HepG2 (cell line): ENCODE measurements around the gene FZD4. TPM values are rescaled to one million over a fixed set of nuclear protein-coding genes. Genes with fewer than 3 reads are reported as not detected.

Experiments used
- ATAC-seq: fragments of 200-7000 bp; cut with Tn5 transposase; 3 replicates; pipeline ENCODE4 v1.9.1; 2020; ENCODE audit warnings: mild to moderate bottlenecking, moderate library complexity
- BruUV-seq: library from RNA; stranded (reverse); fragments of 400-500 nt; replicated peaks from 2 replicates; lab custom pipeline; 2021; lab: Mats Ljungman, UMichigan
- CTCF ChIA-PET: fragments of 300-600 bp; formaldehyde crosslinking; extraction: SDS; loops from one replicate; lab custom pipeline; 2021; ENCODE audit warnings: low total read pairs, inconsistent platforms, low intra/inter-chr PET ratio; lab: Yijun Ruan, JAX
- POLR2A ChIA-PET: fragments of 350-600 bp; sonication (Branson Sonifier 250); formaldehyde crosslinking; loops from one replicate; lab custom pipeline; 2020; ENCODE audit warnings: antibody characterized with exemption, inconsistent platforms; lab: Yijun Ruan, JAX
- DNase-seq: peaks from one replicate; pipeline ENCODE4 v3.0.0-alpha.2; 2015; ENCODE audit warnings: low spot score
- FAIRE-seq: peaks from 3 replicates; lab custom pipeline; 2011; peaks lifted over from hg19 to GRCh38; lab: Jason Lieb, UNC
- H2AFZ ChIP-seq: one replicate; pipeline ENCODE4 v1.6.1; 2011; ENCODE audit warnings: low read length, inconsistent platforms
- H3K27ac ChIP-seq: fragments of 300-600 bp; 3 replicates; pipeline ENCODE4 v1.8.0; 2011; ENCODE audit warnings: mixed run types, mild to moderate bottlenecking, mixed read lengths, low read length, inconsistent platforms; ENCODE audit not compliant: insufficient read depth; ENCODE audit errors: extremely low read length
- H3K27me3 ChIP-seq, 2 experiments: fragments of 200-600 bp in 1 of 2; 2 replicates in 1 of 2; 3 replicates in 1 of 2; pipeline versions ENCODE4 v1.6.0 to v1.8.0; 2011; ENCODE audit warnings: low read length in 2 of 2, mild to moderate bottlenecking in 2 of 2, moderate library complexity in 2 of 2, inconsistent platforms in 1 of 2; ENCODE audit not compliant: insufficient read depth in 2 of 2, control insufficient read depth in 1 of 2
- H3K36me3 ChIP-seq, 2 experiments: fragments of 200-600 bp in 1 of 2; replicated peaks in 1 of 2; 2 replicates in 1 of 2; 3 replicates in 1 of 2; pipeline versions ENCODE4 v1.5.1 to v1.8.0; 2011; ENCODE audit warnings: low read length in 2 of 2, inconsistent platforms in 1 of 2; ENCODE audit not compliant: insufficient read depth in 2 of 2, control insufficient read depth in 1 of 2
- H3K4me1 ChIP-seq: 2 replicates; pipeline ENCODE4 v1.5.1; 2012; ENCODE audit warnings: low read length, inconsistent platforms; ENCODE audit not compliant: insufficient read depth
- H3K4me2 ChIP-seq: 2 replicates; pipeline ENCODE4 v1.6.0; 2011; ENCODE audit warnings: low read depth, low read length, inconsistent platforms
- H3K4me3 ChIP-seq, 3 experiments: fragments of 200-600 bp in 1 of 3; sonication (generic), shearing (Covaris generic) in 1 of 3; replicated peaks in 1 of 3; 2 replicates each; pipeline ENCODE4 v1.5.1; 2011 to 2016; ENCODE audit warnings: low read length in 3 of 3, inconsistent platforms in 2 of 3, low read depth in 2 of 3, mild to moderate bottlenecking in 2 of 3, control low read depth in 1 of 3, mixed read lengths in 1 of 3; ENCODE audit not compliant: insufficient read depth in 1 of 3
- H3K79me2 ChIP-seq: one replicate; pipeline ENCODE4 v1.6.1; 2011; ENCODE audit warnings: low read length, inconsistent platforms; ENCODE audit not compliant: insufficient read depth
- H3K9ac ChIP-seq: 2 replicates; pipeline ENCODE4 v1.6.0; 2011; ENCODE audit warnings: mild to moderate bottlenecking, low read depth, low read length, inconsistent platforms; ENCODE audit not compliant: insufficient read depth
- H3K9me3 ChIP-seq: 2 replicates; pipeline ENCODE4 v1.5.1; 2012; ENCODE audit warnings: mild to moderate bottlenecking, low read length
- H4K20me1 ChIP-seq: 2 replicates; pipeline ENCODE4 v1.6.0; 2011; ENCODE audit warnings: inconsistent platforms, mild to moderate bottlenecking, low read length, moderate library complexity; ENCODE audit not compliant: insufficient read depth
- ADNP ChIP-seq: sonication (generic); formaldehyde crosslinking; IDR thresholded peaks from 2 replicates; pipeline ENCODE4 v1.4.0; 2020; ENCODE audit warnings: missing genetic modification reagents
- CEBPB ChIP-seq: IDR thresholded peaks from 2 replicates; pipeline ENCODE4 v1.6.1; 2011; ENCODE audit warnings: low read depth, low read length, improper control_type of control experiment, borderline replicate concordance
- JUND ChIP-seq: sonication (generic); formaldehyde crosslinking; IDR thresholded peaks from 2 replicates; pipeline ENCODE4 v1.8.0; 2022; ENCODE audit warnings: mild to moderate bottlenecking, missing genetic modification reagents
- NFIB ChIP-seq: sonication (generic); formaldehyde crosslinking; IDR thresholded peaks from 2 replicates; pipeline ENCODE4 v1.9.0; 2021; ENCODE audit warnings: missing genetic modification reagents, mild to moderate bottlenecking, borderline replicate concordance
- NFIC ChIP-seq: IDR thresholded peaks from 2 replicates; pipeline ENCODE4 v1.6.1; 2012; ENCODE audit warnings: mild to moderate bottlenecking, low read length, inconsistent platforms
- SMYD3 ChIP-seq: sonication (generic); formaldehyde crosslinking; IDR thresholded peaks from 2 replicates; pipeline ENCODE4 v1.8.1; 2023; ENCODE audit warnings: mild to moderate bottlenecking, missing genetic modification reagents
- ZBTB21 ChIP-seq: sonication (generic); formaldehyde crosslinking; IDR thresholded peaks from 2 replicates; pipeline ENCODE4 v1.4.0; 2020; ENCODE audit warnings: missing genetic modification reagents
- ZFP1 ChIP-seq: IDR thresholded peaks from 2 replicates; pipeline ENCODE4 v1.6.1; 2016
- ZNF326 ChIP-seq: sonication (generic); formaldehyde crosslinking; IDR thresholded peaks from 2 replicates; pipeline ENCODE4 v1.4.0; 2020; ENCODE audit warnings: missing genetic modification reagents, borderline replicate concordance
- ZNF772 ChIP-seq: sonication (generic); formaldehyde crosslinking; IDR thresholded peaks from 2 replicates; pipeline ENCODE4 v1.5.0; 2020; ENCODE audit warnings: mild to moderate bottlenecking, missing genetic modification reagents
- WGBS: methylation state at CpG from one replicate; pipeline ENCODE4 v1.1.6; 2017; ENCODE audit warnings: low lambda C conversion rate; 5-methylcytosine and 5-hydroxymethylcytosine counted together
- in situ Hi-C: cut with HindIII; loops from 2 replicates; pipeline ENCODE4 v1.10.0; 2017; ENCODE audit warnings: low pct_unique_long_range_greater_than_20kb; ENCODE audit not compliant: extremely low pct_ligation_motif_present
- intact Hi-C: fragments of 100-400 bp; cut with micrococcal nuclease; formaldehyde crosslinking; loops from one replicate; pipeline ENCODE4 v1.10.0; 2022; ENCODE audit not compliant: unreplicated experiment
- polyA plus RNA-seq, 8 experiments: library from polyadenylated mRNA; depleted of rRNA in 3 of 8; stranded (reverse) in 7 of 8; unstranded in 1 of 8; fragments of >200 nt; fragmentation: Illumina TruSeq in 4 of 8; extraction: Trizol in 4 of 8; gene quantifications; 2 replicates each; pipeline versions ENCODE4 v1.2.1 to v1.2.3, GENCODE V29; 2011 to 2016; ENCODE audit warnings: low read depth in 4 of 8, missing spikeins in 1 of 8, mixed read lengths in 1 of 8; ENCODE audit not compliant: insufficient read depth in 1 of 8
- total RNA-seq, 5 experiments: library from RNA; depleted of rRNA; stranded (reverse); fragments of >200 nt; fragmentation: Illumina TruSeq; extraction: Trizol; gene quantifications; 2 replicates each; pipeline ENCODE4 v1.2.3, GENCODE V29; 2016; ENCODE audit warnings: low read depth in 1 of 5
- TF ChIP-seq, protein P1 (sequence below): sonication (generic); formaldehyde crosslinking; IDR thresholded peaks from 2 replicates; pipeline ENCODE4 v1.8.1; 2022; ENCODE audit warnings: mild to moderate bottlenecking, missing genetic modification reagents
- TF ChIP-seq, protein P2 (sequence below): sonication (generic); formaldehyde crosslinking; IDR thresholded peaks from 2 replicates; pipeline ENCODE4 v1.4.0; 2020; ENCODE audit warnings: missing genetic modification reagents
- TF ChIP-seq, protein P3 (sequence below): IDR thresholded peaks from 2 replicates; pipeline ENCODE4 v1.6.1; 2016; ENCODE audit warnings: control low read depth

The FZD4 gene
- total and polyA plus RNA-seq, 2 of the 13 experiments (the other 11 are each of a cell fraction or from before 2014, with no cell fraction given): 46.5 to 70.4 TPM

DNA sequence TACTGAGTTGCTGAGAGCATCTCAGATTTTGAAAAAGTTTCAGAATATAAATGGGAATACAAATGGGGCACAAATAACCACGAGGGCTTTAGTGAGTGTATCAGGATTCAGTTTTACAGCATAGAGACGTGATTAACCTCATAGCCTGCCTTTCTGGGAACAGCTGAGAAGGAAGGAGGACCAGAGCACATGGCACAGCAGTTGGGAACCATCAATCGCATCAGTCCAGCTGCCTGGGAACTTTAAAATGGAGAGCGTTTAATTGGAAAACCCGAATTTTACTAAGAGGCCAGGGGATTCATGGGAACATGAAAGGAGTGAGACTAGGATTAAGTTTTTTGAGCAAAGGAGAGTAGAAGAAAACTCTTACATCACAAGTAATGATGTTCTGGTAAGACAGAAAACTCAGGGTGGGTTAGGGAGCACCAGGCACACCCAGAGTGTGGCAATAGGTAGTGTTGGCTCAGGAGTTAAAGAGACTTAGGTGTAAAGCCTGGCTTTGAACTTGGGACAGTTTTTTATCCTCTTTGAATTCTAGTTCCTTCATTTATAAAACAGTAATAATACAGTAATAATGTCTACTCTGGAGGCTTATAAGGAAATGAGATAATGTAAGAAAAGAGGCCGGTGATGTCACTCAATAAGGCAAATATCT, 40.2 kb downstream of the FZD4 start (continued):
- no peak for TF ChIP-seq CEBPB
- no peak for TF ChIP-seq ZFP1
- no peak for TF ChIP-seq ADNP (CRISPR knock-in tag)
- TF ChIP-seq SMYD3: no peak

DNA sequence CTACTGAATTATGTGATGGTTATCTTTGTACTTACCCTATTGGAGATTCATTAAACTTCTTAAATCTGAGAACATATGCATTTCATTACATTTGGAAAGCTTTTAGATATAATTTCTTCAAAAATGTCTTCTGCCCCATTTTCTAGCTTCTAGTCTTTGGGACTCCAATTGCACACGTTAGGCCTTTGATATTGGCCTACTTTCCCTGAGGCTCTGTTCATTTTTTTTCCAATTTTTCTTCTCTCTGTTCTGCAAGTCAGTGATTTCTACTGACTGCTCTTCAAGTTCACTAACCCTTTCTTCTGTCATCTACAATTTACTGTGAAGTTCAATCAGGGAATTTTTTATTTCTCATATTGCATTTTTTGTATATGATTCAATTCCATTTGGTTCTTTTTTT, 43.0 kb downstream of the FZD4 start:
- FAIRE-seq (no peak), ATAC-seq (no peak)
- in situ Hi-C loops: no loop called here
- Histone ChIP-seq H3K36me3 (no peaks in the 10 kb centered on the region), H3K4me2 (no peak overlapping the region), H3K9ac (no peak overlapping the region), H2AFZ (no peak overlapping the region), H3K4me1 (no peaks in the 10 kb centered on the region), H3K9me3 (peaks cover 9% of the 10 kb centered on the region), H3K4me3 (no peak overlapping the region), H3K27ac (no peak overlapping the region)
- POLR2A ChIA-PET: no interaction called here
- intact Hi-C loops: no loop called here
- BruUV-seq: no TSS peak
- TF ChIP-seq, protein P1, sequence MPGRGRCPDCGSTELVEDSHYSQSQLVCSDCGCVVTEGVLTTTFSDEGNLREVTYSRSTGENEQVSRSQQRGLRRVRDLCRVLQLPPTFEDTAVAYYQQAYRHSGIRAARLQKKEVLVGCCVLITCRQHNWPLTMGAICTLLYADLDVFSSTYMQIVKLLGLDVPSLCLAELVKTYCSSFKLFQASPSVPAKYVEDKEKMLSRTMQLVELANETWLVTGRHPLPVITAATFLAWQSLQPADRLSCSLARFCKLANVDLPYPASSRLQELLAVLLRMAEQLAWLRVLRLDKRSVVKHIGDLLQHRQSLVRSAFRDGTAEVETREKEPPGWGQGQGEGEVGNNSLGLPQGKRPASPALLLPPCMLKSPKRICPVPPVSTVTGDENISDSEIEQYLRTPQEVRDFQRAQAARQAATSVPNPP (CRISPR knock-in tag): no peak
- TF ChIP-seq ZBTB21 (no peak), ZNF772 (CRISPR knock-in tag) (no peak), NFIB (no peak), ZNF326 (no peak), JUND (CRISPR knock-in tag) (no peak), NFIC (no peak)
- TF ChIP-seq, protein P2, sequence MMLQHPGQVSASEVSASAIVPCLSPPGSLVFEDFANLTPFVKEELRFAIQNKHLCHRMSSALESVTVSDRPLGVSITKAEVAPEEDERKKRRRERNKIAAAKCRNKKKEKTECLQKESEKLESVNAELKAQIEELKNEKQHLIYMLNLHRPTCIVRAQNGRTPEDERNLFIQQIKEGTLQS: no peak
- TF ChIP-seq, protein P3, sequence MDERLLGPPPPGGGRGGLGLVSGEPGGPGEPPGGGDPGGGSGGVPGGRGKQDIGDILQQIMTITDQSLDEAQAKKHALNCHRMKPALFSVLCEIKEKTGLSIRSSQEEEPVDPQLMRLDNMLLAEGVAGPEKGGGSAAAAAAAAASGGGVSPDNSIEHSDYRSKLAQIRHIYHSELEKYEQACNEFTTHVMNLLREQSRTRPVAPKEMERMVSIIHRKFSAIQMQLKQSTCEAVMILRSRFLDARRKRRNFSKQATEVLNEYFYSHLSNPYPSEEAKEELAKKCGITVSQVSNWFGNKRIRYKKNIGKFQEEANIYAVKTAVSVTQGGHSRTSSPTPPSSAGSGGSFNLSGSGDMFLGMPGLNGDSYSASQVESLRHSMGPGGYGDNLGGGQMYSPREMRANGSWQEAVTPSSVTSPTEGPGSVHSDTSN: no peak
- TF ChIP-seq, all 625 proteins: peak for 0
- H3K27me3 ChIP-seq: no peaks in the 10 kb centered on the region
- CTCF ChIA-PET: no interaction called here
- no peaks in the 10 kb centered on the region for H3K79me2 ChIP-seq
- WGBS: 0% methylated on average over 1 of the region's 1 CpG
- no peak for DNase-seq
- no peaks in the 10 kb centered on the region for H4K20me1 ChIP-seq
